HG02938 (cell line): ENCODE measurements around the gene PTHLH.
A peak's percentile ranks its signal among the peaks of the same experiment; 100 is the strongest.

ENCODE experiments used
- ATAC-seq: cut with Tn5 transposase; IDR thresholded peaks from one replicate; pipeline ENCODE4 v1.9.1; 2021; ENCODE audit warnings: mild to moderate bottlenecking, moderate library complexity; ENCODE audit not compliant: unreplicated experiment

Gene PTHLH

DNA sequence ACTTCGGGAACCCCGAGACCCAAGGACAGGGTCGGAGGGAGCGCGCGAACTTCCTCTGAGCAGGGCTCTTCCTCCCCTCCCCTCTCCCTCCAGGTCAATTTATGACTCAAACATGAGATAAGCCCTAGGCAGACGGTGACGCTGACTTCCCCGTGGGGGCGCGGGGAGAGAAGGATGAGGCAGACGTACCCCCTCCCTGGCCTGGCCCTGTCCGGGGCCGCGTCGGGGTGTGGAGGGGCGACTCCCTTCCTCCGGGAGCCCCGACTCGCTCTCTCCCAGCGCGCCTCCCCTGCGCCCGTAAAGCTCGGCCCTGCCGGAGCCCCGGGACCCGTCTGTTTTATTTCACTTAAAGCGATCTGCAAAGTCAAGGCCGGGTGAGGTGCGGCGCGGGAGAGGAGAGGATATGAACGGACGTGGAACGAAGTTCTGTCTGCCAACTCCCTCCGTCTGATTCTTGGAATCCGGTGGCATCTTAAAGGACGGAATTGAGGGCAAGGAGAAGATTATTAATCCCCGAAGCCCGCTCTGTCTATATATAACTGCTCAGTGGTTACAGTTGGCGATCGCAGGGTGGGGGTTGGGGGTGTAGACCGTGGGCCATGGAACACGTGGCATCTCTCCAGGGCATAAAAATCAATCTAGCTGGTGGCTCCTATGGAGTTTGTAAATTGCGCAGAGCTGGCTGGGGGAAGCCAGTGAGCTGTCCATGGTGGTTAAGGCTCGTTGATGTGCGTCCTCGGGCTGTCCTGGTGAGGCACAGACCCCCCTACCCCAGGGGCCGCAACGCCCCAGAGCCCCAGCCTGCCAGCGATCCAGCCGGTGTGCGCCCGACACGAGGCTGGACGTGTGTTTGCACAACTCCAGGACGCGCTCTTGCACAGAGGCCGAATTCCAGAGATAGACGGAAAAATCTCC lies 2.9 kb upstream of the PTHLH start:
- ATAC-seq = no peak

DNA sequence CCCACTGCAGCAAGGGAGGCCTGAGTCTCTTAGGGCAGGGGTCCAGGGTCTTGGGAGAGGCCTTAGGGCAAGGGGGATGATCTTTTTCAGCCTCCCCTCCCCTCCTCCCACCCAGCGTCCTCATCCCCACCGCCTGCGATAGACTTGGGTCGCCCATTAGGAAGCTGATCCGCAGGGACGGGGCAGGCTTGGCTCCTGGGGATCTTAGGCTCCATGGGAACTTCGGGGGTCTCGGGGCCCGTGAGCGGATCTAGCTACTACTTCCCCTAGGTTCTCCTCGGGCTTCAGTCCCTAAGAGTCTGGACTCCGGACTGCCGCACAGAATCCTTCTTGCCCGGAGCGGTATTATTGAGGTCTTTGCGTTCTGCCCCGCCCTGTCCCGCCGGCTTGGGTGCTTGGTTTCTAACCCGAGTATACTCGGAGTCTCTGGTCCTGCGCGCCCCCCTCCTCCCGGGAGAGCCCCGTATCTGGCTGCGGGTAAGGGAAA lies 2.2 kb upstream of the PTHLH start:
- no peak for ATAC-seq

DNA sequence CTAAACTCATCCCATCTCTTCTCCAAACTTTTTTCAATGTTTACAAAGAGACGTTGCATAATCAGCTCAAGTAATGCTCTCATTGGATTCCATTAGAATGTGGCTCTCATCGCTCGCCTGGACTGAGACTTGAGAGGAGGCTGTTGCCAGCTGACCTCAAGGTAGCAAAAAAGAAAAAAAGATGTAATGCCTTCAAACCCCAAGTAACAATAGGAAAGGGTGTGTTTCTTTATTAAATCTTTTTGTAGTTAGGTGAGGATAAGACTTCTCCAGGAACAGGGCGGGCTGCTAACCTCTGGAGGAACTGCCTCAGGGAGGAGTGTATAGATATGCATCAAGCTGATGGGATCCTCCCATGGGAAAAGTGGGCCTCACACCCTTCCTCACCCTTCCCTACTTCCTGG lies 956 bp upstream of the PTHLH start:
- no peak for ATAC-seq

DNA sequence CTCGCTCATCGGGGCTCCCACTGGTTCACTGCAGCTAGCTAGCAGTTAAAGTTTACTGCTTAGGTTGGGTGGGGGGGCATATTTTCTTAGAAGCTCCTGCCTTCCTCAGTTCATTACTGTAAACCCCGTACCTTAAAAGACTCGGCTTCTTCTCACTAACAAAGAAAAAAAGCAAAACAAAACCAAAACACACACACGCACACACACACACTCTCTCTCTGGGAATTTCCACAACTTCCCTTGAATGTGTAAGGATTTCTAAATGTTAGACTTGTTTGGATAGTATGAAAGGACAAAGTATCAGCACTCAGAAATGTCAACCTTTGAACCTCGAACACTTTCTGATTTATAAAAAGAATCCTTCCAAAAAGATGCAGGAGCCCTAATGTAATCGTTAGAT lies 927 bp downstream of the PTHLH start:
- no peak for ATAC-seq

DNA sequence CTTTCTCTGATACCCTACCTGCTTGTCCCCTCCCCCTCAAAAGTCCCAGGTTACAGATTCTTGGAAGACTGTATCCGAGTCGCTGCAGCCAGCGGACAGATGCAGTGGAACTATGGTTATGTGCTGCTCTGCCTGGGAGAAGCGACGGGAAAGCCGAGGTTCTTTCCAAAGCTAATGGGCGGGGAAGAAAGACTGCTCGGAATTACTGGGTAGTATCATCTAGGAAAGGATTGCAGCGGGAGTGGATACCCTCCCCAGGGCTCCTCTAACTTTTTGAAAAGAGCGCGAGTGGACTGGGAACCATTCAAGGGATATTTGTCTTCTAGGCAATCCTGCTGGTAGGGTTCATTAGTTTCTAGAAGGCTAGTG lies 1.4 kb downstream of the PTHLH start:
- ATAC-seq = no peak

DNA sequence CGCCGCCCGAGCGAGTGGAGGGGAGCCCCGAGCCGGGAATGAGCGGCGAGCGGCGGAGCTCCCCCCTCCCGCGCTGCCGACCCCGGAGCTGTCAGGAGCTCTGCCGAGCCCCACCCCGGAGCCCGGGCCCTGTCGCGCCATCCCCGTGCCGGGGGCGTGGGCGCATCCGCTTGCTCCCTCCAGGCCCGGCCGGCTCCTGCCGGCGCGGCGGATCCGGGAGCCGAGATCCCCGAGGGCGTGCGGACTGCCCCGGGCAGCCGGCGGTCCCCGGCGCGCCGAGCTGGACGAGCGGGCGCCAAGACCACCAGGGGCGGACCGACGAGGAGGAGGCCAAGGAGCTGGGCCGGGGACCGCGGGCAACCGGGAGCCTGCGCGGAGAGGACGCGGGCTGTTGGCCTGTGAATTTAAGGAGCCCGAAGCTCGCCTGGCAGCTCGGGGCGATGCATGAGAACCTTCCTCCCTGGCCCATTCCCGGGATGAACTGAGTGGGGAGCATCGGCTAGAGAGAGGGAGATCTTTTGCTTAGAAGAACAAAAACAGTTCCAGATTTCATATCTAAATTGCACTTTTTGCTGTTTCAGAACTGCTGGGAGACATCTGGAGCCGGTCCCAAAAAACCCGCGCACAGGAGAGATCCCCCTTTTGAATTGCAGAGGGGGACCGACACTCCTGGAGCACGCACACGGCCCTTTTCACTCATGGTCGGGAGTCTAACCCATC lies 2.0 kb downstream of the PTHLH start:
- ATAC-seq = peak; percentile 10

DNA sequence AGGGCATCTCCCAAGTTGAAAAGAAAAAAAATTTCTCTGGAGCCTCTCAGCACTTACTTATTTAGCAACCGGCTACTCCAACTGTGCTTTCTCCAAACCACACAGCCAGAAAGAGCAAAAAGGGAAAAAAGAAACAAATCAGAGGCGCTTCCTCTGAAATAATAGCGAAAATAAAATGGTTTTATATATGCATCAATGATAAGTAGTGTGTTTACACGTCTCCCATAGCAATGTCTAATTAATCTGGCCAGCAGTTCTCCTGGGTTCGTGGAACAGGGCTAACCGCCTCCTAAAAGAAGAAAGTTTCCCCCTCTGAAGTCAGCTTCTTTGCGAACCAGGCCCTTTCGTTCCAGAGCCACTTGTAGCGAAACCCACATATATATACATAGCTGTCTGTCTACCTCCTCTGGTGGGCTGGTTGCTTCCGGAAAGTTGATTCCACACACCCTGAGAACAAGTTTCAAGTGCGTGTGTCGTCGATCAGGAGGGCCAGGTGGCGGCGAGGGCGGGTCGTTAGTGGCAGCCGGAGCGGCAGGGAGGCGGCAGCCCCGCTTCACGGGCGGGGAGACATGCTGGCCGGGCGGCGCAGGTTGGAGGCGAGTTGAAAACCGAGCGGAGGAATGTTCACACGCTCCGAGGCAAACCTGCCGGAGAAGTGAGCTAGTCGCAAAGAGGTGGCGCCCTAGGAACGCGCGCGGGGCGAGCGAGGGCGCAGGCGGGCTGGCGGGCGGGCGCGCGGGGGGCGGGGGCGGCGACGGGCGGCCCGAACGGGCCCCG lies 2.7 kb downstream of the PTHLH start:
- ATAC-seq = peak; percentile 91

DNA sequence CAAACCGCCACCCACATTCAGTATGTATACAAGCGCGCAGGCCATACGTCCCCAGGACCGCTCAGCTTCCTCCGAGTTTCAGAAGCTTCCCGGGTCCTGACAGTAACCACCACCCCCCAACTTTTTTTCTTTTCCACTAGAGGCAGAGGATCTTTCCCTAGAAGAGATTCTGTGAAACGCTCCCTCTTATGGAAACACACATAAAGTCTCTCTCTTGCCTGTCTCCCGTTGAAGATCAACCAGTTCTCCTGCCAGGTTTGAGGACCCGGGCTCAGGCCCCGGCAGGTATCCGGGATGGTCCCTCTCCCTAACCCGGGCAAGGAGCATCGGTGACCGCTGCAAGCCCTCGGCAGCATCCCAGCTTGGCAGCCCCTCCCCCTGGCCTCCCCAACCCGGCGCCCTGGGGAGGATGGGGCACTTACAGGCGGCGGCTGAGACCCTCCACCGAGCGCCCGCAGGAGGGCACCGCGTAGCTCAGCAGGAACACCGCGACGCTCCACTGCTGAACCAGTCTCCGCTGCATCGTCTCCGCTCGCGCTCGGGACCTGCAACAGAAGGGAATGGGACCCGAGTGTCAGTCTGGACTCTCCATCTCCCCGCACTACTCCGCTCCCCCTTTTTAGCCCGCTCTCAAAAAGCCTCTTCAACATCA lies 3.4 kb downstream of the PTHLH start:
- ATAC-seq = no peak

DNA sequence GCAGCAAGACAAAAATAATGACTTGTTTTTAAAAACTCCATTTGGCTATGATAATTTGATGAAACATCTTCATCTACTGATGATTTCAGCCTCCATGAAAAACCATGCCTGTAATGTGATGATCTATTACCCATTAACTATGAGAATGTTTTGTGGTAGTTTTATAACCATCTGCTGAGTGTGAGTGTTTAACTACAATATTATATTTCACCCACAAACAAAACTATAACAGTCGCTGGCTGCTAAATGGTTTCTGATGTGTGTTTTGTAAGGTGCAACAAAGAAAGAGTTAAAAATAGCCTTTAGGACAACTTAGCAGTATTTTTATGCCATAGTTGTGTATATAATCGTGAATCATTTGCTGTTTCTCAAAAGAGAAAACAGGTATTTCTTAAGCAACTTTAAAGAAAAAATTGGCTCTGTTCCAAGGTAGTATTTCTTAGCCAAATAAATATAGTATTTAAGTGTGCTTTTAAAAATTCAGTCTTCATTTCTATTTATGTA lies 4.9 kb downstream of the PTHLH start:
- no peak for ATAC-seq

DNA sequence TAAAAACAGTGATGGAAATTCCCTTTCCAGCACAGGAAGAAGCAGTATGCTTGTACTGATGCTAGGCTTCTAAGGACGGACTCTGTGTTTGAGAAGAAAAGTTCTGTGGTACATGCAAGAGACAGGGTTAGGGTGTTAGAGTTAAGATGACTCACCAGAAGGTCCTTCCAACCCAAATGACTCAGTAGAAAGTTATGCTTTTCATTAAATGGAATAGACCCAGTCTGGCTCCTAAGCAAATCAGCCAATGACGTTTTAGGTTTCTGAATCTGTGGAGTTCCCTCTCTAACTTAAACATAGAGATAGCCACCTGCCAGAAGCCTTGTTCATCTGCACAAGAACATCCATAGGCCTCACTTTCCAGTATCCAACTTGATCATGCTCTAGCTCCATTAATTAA lies 5.7 kb downstream of the PTHLH start:
- no peak for ATAC-seq

DNA sequence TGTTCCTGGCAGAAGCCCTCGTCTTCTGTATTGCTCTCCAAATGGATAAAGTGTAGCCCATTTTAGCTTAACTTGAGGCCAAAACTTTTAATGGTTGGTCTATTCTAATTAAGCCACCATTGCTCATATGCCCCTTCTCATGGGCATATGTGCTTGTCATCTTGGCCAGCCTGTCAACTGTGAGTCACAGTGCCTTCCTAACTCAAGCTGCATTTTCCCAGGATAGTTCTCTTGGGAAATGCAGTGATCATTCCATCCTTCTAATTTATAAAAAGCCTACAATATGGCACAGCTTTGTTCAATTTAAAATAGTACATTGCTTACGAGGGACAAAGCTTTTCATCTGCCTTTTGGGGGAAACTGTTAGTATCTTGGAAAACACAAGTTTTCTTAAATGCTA lies 6.6 kb downstream of the PTHLH start:
- no peak for ATAC-seq

DNA sequence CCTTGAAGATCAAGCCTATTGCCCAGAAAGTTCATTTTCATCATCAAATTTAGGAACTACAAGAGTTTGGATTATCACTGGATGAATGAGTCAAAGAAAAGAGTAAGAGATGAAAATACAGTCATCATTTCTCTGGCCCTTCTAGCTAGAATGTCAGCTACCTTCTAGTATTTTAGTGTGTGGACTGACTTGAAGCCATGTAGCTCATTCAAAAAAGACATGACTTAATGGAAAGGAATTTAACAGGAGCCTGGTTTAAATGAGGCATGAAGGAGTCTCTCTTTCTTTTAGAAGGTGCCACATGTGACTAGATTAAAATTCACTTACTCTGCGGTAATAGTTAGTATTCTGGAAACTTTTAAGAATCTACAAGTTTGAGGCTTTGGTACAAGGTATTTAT lies 7.1 kb downstream of the PTHLH start:
- no peak for ATAC-seq

DNA sequence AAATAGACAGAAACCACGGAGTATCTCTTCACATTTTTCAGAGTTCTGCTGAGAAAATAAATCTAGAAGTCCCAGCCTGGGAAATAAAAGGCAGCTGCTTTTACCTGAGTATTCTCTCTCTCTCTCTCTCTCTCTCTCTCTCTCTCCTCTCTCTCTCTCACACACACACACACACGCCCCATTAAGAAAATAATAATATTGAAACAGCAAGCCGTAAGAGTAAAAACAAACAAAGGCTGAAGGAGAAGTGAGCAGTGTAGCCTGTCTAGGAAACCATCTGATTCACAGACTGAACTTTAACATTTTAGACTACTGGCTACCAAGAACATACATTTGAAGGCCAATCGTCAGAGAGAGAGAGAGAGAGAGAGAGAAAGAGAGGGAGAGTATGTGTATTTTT lies 8.4 kb downstream of the PTHLH start:
- ATAC-seq = no peak

DNA sequence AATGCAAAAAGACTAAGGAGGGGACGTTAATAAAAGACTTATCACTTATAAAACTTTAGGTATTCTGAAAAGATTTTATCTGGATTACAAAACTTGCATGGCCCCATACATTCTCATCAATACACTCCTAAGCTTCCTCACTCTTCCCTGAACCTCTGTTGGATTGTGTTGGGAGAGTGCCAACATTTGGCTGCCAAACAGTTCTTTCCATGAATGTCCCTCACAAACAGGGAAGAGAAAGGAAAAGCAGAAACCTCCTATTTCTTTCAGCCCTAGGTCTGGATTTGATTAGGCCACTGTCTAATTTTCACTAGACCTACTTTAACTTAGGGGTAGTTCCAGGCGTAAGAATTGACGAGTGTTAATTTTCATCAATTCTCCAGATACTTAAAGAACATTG lies 11.7 kb downstream of the PTHLH start:
- no peak for ATAC-seq

DNA sequence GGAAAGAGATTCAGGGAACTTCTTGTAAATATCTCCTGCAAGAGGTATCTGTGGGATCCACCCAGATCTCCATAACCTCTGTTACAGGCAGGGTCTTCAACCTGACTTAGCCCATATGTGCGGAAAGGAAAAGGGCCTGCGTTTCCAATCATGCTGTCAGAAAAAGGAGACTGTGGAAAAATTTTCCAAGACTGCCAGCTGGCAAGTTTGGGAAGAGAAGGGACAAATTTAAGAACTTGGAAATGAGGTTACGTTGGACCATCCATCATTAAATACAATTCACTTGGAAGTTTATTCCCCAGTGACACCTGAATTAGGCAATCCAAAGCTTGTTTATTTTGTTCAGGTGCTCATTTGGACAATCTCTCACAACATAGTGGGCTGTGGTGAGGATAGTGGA lies 13.9 kb downstream of the PTHLH start:
- ATAC-seq = no peak

DNA sequence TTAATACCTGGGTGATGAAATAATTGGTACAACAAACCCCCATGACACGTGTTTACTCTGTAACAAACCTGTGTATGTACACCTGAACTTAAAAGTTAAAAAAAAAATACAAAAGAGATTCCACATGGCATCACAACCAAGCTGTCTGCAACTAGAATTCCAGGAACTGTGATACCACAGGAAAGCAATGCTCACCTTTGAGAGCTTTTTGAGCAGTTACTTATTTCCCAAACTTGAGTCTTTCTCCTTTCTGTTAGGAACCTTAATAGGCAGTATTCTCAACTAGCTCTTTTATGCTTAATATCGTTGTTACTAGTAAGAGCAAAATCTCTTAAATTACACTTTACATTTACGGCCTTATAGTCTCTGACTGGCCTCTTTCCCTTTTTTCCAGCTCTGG lies 15.2 kb downstream of the PTHLH start:
- ATAC-seq = no peak

DNA sequence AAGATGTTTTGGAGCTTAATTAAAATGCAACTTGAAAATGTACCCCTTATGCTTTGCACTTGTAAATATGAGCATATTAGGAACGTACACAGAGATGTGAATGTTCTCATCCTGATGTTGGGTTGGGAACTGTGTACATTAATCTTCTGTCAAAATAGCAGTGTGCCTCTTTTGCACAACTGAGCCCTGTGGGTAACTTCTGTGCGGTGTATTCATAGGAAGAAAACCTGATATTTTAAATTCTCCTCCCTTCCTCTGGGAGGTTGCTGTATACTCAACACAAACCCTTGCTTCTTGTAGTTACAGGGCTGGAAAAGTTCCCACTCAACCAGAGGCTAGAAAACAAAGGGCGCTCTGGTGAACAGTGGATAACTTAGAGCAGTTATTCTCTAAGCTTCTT lies 18.7 kb downstream of the PTHLH start:
- ATAC-seq = no peak

DNA sequence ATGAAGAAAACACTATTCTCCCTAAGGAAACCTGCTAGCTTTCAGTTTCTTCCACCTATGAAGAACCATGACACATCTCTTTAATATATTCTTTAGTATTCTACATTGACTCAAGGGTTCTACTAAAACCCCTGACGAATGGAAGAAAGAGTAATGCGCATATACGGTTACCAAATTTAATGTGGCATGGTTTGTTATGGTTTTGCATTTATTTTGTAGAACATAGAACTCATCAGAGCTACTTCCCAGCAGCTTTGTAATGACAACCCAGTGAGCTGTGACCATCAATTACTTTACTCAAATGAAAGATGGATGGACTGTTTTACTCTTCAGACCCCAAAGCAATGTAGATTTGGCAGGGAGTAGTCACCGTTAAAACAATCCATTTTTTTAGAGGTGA lies 19.2 kb downstream of the PTHLH start:
- ATAC-seq = no peak

DNA sequence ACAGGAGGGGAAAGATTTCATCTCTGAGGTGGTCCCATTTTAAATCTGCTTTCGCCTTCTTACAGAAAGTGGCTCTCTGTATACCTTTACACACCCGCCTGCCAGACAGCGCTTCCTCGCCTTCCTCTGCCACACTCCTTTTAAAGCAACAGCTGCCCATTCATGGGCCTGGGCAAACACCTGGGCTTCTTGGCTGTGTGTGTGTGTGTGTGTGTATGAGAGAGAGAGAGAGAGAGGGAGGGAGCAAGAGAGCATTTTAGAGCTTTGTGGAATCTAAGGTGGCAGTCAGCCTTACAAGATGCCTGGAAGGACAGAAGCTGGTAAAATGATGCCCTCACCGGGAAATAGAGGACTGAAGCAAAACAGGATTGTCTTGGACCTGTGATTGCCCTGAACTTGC lies 20.0 kb downstream of the PTHLH start:
- no peak for ATAC-seq

DNA sequence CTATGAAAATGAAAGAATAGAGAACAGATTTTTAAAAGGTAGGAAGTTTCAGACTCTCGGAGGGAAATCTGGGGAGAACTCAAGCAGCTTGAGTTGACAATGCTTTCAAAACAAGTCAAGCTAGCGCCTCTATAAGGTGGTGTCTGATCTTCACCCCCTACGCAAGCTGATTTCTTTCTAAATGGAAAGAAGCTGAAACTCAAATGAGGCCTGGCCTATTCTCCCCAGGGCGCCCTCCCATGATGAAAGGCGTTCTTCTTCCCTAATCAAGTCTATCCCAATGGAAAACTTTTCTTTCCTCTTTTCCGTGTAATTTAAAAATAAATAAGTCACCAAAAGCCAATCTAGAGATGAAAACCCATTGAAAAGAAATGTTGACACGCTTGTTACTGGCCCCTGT lies 20.6 kb downstream of the PTHLH start:
- ATAC-seq = no peak

DNA sequence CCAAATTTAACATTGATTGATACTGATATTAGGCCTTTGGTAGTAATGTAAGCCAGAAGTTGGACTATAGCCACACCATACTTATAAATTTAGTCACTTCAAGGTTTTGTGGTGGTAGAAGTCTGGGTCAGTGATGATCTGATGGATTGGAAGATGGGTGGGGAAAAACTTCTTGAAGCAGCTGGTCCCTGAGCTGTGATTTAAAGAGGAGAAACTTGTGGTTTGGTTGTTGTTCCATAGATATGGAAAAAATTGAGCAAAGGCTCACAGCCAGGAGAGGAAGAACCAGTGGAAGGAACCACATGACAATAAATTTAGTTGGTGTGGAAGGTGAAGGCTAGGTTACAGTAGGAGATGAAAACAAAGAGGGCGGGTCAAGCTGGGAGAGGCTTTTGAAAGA lies 26.1 kb downstream of the PTHLH start:
- no peak for ATAC-seq
